MM.1S (cell line): ENCODE measurements around the gene TMEM191C.

Experiments
- CTCF ChIP-seq: fragments of 300-600 bp; sonication (generic); IDR thresholded peaks from 2 replicates; pipeline ENCODE4 v1.5.1; 2016; ENCODE audit warnings: antibody characterized with exemption, low read length, mixed read lengths
- EZH2phosphoT487 ChIP-seq: fragments of 300-600 bp; sonication (generic); IDR thresholded peaks from 2 replicates; pipeline ENCODE4 v1.6.1; 2018; ENCODE audit warnings: antibody characterized with exemption, low read length

DNA sequence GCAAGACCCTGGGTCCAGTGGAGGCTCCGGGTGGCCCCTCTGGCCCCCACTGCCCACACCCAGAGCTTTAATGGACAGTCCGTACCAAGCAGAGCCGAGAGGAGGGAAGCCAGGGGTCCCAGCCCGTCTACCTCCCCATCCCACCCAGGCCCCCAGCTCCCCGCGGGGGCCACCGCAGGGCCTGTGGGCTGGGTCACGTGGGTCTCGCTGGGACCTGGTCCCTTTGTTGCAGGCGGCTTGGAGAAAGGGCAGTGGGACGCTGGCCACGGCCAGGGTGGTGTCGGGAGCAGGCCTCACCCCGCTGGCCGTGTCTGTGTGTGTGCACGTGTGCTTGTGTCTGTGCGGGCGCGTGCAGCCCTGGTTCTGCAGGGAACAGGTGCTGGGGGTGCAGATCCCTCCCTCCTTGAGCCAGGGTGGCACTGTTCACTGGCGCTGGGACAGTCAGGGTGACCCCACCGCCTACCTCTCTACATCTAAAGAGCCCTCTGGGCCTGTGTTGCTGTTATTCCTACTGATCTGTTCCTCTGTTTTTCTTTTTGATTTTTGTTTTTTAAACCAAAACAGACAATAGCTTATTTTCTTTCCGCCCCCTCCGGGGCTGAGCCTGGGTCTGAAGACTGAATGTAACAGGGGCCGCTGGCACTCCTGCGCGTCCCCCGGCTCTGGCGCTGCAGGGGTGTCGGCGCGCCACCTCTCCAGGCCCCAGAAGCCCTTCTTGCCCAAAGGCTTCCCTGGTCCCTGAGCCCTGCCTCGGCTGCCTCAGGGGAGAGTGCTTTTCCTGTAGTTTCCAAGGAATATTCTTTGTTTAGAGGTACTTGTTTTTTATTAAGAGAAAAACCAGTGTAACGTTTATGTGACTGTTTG lies 20.1 kb upstream of the TMEM191C start:
- TF ChIP-seq CTCF = no peak
- no peak for TF ChIP-seq EZH2phosphoT487
